Ammon's horn (tissue), 1 donor: ENCODE measurements around the gene DLGAP1.
"Not testable (repeated sequence)": the region's sequence is repeated elsewhere in the genome, so short reads cannot be mapped to it uniquely, and the experiment has no call there.

ENCODE experiments used
- DNase-seq: peaks from one replicate; pipeline ENCODE4 v3.0.0-alpha.2; 2016; ENCODE audit warnings: low spot score

The DLGAP1 gene

DNA sequence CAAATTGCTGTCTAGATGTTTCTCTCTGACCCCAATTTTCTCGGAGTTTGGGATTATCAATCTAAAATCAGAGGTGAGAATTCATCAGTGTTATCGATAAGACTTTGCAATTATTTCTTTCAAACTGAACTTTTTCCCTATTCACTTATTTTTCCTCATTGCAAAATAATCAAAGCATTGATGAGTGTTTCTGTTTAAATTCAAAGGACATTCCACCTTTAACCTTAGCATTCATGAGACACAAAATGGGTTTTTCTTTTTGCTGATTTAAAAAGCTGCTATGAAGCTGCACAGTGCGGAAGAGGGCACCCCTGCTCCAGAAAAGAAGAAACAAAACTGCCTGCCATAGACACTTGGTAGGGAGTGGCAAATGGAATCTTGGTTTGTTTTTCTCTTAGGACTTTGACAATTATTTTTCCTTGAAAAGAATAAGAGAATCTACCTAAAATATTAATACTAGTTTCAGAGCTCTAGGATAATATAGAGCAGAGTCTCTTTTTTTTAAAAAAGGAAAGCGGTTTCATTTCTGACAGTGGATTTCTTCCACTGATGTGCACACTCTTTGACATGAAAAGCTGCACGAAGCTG is 801.8 kb downstream of the DLGAP1 start:
- DNase-seq: peak; percentile 39

DNA sequence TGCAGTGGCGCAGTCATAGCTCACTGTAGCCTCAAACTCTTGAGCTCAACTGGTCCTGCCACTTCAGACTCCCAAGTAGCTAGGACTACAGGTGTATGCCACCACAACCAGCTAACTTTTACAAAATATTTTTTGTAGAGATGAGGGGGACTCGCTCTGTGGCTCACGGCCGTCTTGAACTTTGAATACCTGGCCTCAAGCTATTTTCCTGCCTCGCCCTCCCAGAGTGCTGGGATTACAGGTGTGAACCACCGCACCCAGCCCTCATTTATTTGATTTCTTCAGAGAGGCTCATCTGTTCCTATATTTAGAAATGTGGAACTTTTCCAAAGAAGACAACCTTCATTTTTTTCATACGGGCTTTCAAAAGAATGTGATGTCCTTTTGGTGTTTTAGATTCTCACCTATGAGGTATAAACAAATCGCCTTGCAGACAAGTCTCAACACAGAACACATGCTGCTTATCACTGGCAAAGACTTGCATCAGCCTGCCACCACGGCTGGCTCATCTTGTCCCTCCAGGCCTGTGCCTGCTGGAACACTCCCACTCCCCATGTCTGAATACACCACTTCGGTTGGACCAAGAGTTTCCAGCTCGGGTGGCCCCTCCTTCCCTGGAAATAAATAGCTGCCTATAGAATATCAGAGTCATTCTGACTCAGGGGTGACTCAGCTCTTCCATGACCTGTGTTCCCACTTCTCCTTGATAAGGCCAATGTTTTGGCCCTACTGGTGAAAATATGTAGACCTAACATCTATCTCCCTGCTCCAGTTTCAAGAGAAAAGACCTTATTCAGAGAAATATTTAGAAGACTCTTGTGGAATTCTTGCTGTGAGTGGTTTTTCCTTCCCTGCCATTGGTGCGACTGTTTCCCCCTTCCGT is 802.5 kb downstream of the DLGAP1 start:
- peak; percentile 31 for DNase-seq

- no peak for DNase-seq
Measured at GRCh38 chr18:3651266-3651665, 803.8 kb downstream of the DLGAP1 start.

GRCh38 chr18:3650521-3651042 is 804.5 kb downstream of the DLGAP1 start:
- DNase-seq: not testable (repeated sequence)

DNA sequence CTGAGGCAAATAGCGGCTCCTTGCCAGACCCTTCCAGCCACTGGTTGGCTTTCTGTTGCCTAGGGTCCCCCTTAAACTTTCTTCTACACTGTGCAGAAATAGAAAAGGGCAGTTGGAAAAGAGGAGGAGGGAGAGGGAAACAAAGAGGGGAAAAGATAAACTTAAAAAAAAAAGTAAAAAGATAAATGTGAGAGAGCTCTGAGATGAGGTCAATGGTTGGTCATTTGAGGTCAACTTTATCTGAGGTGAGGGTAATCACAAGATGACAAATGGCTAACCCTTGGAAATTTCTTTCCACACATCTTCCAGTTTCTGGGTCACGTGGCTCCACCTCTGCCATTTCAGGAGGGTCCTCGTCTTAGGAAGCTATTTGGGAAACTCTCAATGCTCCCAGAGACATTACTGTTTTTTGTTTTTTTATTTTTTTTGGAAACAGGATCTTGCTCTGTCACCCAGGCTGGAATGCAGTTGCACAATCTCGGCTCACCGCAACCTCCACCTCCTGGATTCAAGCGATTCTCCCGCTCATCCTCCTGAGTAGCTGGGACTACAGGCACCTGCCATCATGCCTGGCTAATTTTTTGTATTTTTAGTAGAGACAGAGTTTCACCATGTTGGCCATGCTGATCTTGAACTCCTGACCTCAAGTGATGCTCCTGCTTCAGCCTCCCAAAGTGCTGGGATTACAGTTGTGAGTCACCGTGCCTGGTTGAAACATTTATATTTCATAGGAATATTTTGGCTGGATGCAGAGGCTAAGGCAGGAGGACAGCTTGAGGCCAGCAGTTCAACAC is 805.3 kb downstream of the DLGAP1 start:
- DNase-seq: no peak

- DNase-seq: no peak
Measured at GRCh38 chr18:3649135-3649632, 805.9 kb downstream of the DLGAP1 start.

DNA sequence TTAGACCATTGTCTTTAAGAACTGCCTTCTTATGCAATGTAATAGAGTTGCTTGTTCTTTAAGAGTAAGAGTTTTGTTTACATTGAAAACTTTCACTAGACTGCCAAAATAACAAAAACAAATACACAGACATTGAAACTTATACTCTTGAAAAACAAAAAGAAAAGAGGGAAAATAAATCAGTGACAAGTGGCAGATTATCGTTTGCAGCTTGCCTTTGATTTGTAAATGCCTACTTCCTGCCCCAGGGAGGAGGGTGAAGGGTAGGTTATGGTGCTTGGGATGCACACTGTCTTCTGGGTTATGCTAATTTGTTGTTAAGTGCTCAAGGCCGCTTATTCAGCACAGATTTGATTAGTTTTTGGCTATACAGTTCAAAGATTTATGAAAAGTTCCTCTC is 806.5 kb downstream of the DLGAP1 start:
- no peak for DNase-seq

DNA sequence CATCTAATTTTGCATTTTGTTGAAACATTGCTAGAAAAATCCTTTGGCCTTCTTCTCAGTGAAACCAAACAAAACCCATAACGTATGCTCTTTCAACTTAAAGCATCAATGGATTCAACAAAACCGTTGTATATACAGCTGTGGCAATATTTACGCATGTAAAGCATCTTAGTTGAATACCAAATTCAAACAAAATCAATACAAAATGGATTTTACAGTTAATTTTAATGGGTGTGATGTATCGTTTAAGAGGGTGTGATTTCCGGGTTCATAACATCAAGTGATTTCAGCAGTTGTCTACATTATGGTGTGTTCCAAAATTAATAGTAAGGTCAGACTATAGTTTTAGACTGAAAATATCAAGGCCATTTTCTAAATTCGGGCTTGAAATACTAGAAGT is 806.9 kb downstream of the DLGAP1 start:
- no peak for DNase-seq

DNA sequence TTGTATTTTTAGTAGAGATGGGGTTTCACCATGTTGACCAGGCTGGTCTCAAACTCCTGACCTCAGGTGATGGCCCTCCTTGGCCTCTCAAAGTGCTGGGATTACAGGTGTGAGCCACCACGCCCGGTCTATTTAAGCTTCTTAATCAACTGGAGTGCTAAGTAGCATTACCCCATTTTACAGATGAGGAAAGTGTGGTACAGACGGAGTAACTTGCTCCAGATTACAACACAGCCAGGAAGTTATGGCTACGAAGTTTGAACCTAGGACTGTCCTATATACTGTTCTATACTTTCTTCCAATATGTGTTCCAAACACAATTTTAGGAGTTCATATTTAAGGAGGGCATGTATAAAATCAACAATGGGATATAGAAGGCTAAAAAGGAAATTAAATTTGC is 807.5 kb downstream of the DLGAP1 start:
- no peak for DNase-seq

DNA sequence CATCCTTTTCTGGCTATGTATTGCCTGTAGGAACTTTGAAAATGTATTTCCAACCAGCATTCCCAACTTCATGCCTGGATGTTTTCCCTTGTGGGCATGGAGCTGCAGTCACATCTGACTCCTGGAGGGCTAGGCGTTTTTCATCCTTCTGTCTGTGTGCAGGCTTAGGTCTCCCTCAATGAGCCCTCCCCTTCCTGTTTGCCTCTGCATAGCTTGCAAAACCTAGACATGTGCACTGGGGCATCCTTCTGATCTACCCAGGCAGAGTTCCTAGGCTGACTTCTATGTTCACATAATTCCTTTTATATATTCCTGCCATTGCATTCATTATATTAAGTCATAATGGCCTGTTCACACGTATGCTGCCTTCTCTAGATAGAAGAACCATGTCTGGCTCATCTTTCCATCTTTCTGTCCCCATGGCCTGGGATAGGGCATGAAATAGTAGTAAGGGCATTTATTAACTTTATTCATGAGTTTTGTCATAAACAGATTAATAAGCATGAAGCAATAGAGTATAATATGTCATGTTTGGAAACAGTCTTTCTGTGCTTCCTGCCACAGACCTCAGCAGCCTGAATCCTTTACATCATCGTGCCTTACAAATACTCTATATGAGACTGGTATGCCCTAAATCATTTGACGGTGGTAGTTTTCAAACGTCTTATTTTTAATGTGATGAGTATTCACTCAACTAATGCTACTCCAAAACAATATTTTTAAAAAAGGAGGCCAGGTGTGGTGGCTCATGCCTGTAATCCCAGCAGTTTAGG is 809.5 kb downstream of the DLGAP1 start:
- no peak for DNase-seq

- DNase-seq: no peak
Measured at GRCh38 chr18:3634250-3634939, 820.7 kb downstream of the DLGAP1 start.

- DNase-seq: no peak
Measured at GRCh38 chr18:3631887-3632286, 823.2 kb downstream of the DLGAP1 start.

GRCh38 chr18:3626929-3627458 is 828.1 kb downstream of the DLGAP1 start:
- no peak for DNase-seq

GRCh38 chr18:3625742-3626091 is 829.4 kb downstream of the DLGAP1 start:
- DNase-seq: no peak

DNA sequence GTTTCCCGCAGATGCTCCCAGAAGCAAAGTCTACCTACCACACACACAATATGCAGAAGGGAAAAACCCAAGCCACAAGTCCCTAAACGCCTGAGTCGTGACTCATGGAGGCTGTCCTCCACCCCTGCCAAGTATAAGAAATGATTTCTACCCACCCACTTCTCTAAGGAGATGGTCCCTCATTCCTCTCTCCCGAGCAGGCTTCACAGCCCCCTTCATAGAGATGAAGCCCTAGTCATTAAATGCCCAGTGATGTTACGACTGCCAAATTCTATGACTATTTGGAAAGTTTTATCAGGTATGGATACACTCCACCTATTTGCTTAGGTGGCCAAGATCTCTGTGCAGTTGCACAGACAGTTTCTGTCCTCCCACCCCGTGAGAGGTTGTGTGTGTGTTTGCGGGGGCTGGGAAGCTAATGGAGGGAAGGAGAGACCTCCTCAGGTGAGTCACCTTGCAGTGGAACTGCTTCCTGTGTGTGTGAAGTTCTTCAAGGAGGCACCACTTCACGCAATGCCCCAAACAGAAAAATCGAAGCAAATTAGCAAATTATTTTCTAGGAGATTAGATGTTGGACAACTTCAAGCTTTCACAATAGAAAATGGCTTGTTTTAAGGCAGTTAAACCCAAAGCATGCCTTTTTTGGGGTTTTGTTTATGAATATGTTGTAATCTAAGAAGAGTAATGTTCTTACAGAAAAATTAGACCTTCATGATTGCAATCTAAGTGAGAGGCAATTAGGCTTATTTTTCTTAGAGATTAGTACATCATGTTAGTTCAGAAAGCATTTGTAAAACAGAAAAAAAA is 830.0 kb downstream of the DLGAP1 start:
- no peak for DNase-seq

DNA sequence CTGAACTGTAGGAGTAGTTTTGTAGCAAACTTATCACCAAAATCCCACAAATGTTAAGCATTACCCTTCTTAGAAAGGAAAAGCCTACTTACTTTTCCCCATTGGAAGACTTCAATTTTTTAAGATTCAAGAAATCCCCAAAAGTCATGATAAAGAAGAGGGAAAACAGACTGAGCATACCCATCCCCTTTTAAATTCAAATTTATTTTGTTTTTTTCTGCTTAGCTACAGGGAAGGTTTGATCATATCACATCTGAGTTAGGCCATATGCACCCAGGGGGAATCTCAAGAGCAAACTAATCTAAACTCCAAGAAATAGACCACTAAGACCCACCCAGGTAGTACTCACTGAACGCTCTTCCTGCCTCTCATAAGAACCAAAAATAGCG is 830.6 kb downstream of the DLGAP1 start:
- DNase-seq: no peak

DNA sequence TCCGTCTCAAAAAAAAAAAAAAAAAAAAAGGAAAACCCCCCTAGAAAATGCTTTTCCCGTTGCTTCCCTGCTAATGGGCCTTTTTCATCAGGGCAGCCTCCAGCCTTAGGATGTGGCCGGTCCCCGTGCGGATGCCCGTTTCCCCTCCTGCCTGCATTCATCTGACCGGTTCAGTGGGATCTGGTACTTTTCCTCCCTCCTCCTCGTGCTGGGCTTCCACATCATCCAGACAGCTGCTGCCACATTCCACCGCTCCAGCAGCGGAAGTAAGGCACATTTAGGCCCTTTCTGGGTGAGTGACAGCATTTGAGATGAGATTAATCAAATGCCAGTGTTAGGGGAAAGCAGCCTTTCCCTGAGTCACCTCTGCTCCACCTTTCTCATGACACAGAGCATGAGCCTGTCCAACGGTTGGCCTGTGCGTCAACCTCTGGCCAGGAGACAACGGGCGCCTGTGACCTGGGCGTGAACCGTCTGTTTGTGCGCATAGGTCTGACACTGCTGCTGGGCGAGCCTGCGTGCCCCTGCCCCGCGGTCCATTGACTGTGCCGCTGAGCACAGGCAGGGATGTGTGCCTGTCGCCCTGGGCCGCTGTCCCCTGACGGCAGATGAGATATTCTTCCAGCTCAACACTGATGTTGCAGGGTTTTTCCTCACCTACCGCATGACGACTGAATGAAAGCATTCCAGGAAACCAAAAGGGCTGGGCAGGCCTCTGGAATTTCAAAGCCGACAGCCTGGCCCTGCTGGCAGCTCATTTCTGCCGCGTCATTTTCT is 831.1 kb downstream of the DLGAP1 start:
- peak; percentile 24 for DNase-seq

DNA sequence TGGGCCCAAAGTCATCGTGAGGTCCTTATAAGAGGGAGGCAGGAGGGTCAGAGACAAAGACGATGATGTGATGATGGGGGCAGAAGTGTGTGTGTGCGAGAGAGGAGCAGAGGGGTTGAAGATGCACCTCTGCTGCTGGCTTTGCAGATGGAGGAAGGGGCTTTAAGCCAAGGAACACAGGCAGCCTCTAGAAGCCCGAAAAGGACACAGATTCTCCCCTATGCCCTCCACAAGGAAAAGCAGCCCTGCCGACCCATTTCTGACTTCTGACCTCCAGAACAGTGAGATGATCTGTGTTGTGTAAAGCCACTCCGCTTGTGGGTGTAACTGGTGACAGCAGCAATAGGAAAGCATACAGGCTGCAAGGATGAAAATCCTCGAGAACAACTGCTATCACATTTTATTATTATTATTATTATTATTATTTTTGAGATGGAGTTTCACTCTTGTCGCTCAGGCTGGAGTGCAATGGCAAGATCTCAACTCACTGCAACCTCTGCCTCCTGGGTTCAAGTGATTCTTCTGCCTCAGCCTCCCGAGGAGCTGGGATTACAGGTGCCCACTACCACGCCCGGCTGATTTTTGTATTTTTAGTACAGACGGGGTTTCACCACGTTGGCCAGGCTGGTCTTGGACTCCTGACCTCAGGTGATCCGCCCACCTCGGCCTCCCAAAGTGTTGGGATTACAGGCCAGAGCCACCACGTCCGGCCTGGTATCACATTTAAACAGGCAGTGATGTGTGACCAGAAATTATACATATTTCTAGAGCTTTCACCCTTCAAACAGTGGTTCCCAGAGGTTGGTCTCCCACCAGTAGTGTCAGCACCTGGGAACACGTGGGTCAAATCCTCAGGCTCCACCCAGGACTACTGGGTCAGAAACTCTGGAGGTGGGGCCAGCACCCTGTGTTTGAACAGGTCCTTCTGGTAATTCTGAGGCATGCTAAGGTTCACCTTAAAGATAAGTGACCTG is 834.7 kb downstream of the DLGAP1 start:
- DNase-seq: no peak
